ENCODE results near the gene OPN4.

Gene OPN4

GRCh38 chr10:86689146-86689545, 34.8 kb downstream of the OPN4 start:
- Histone ChIP-seq H3K4me1 (ENCODE audit: control insufficient read depth, insufficient read depth, low read depth, low read length) (peaks cover 19% of the 10 kb centered on the region), H3K79me1 (replicated peaks; ENCODE audit: low read length, poor library complexity, severe bottlenecking) (no peaks in the 10 kb centered on the region), H3K9me3 (ENCODE audit: control insufficient read depth, low read length) (no peaks in the 10 kb centered on the region), H3K14ac (ENCODE audit: low read length in 2 of 2) (peak overlapping the region in 1 of 2 experiments; percentile 49), H2BK12ac (ENCODE audit: low read length in 2 of 2) (peak overlapping the region in 1 of 2 experiments; percentile 51), H3K9ac (ENCODE audit: low read length) (no peak overlapping the region), H2BK120ac (ENCODE audit: low read depth, low read length) (no peak overlapping the region), H3K27ac (ENCODE audit: low read length, poor library complexity, severe bottlenecking) (no peak overlapping the region), H2AFZ (ENCODE audit: low read depth, low read length) (no peak overlapping the region), H3K4me2 (ENCODE audit: low read length, poor library complexity, severe bottlenecking) (no peak overlapping the region), H3K4me3 (ENCODE audit: insufficient read depth in 1 of 2, low read depth in 1 of 2, low read length in 2 of 2) (no peak overlapping the region), H4K8ac (ENCODE audit: low read length) (no peak overlapping the region), H4K91ac (ENCODE audit: low read length) (no peak overlapping the region), H3K4ac (ENCODE audit: low read depth in 1 of 2, low read length in 2 of 2) (no peak overlapping the region), H2BK15ac (ENCODE audit: low read depth, poor library complexity, severe bottlenecking) (no peak overlapping the region), H2AK5ac (ENCODE audit: low read length, severe bottlenecking) (no peak overlapping the region), H3K27me3 (ENCODE audit: control insufficient read depth in 1 of 2, insufficient read depth in 1 of 2, low read length in 2 of 2) (peaks cover 28 to 33% of the 10 kb centered on the region in 2 experiments), H3K36me3 (ENCODE audit: control insufficient read depth in 1 of 2, insufficient read depth in 2 of 2, low read depth in 1 of 2, low read length in 2 of 2) (no peaks in the 10 kb centered on the region), H2BK5ac (ENCODE audit: low read depth, low read length, poor library complexity, severe bottlenecking) (no peak overlapping the region), H3K18ac (ENCODE audit: low read depth in 1 of 2, low read length in 2 of 2) (peak overlapping the region in 1 of 2 experiments; percentile 46), H3K23ac (ENCODE audit: low read length in 2 of 2) (no peak overlapping the region)
- 91% methylated on average over 11 of the region's 13 CpGs for WGBS
- DNase-seq, result no peak

GRCh38 chr10:86690231-86690630, 35.9 kb downstream of the OPN4 start:
- Histone ChIP-seq H3K27me3 (ENCODE audit: control insufficient read depth in 1 of 2, insufficient read depth in 1 of 2, low read length in 2 of 2) (peaks cover 22 to 23% of the 10 kb centered on the region in 2 experiments), H3K14ac (ENCODE audit: low read length in 2 of 2) (no peak overlapping the region), H3K79me1 (replicated peaks; ENCODE audit: low read length, poor library complexity, severe bottlenecking) (no peaks in the 10 kb centered on the region)

GRCh38 chr10:86690657-86691084, 36.3 kb downstream of the OPN4 start:
- Histone ChIP-seq H2AK5ac (ENCODE audit: low read length, severe bottlenecking) (no peak overlapping the region), H3K23ac (ENCODE audit: low read length in 2 of 2) (no peak overlapping the region), H3K79me1 (replicated peaks; ENCODE audit: low read length, poor library complexity, severe bottlenecking) (no peaks in the 10 kb centered on the region), H3K4me3 (ENCODE audit: insufficient read depth in 1 of 2, low read depth in 1 of 2, low read length in 2 of 2) (no peak overlapping the region), H3K4me2 (ENCODE audit: low read length, poor library complexity, severe bottlenecking) (no peak overlapping the region), H3K9me3 (ENCODE audit: control insufficient read depth, low read length) (no peaks in the 10 kb centered on the region), H3K4me1 (ENCODE audit: control insufficient read depth, insufficient read depth, low read depth, low read length) (peaks cover 14% of the 10 kb centered on the region), H2AFZ (ENCODE audit: low read depth, low read length) (no peak overlapping the region), H2BK5ac (ENCODE audit: low read depth, low read length, poor library complexity, severe bottlenecking) (no peak overlapping the region), H3K9ac (ENCODE audit: low read length) (no peak overlapping the region), H4K91ac (ENCODE audit: low read length) (no peak overlapping the region), H3K18ac (ENCODE audit: low read depth in 1 of 2, low read length in 2 of 2) (no peak overlapping the region), H4K8ac (ENCODE audit: low read length) (no peak overlapping the region), H3K27ac (ENCODE audit: low read length, poor library complexity, severe bottlenecking) (no peak overlapping the region), H2BK12ac (ENCODE audit: low read length in 2 of 2) (no peak overlapping the region), H3K14ac (ENCODE audit: low read length in 2 of 2) (peak overlapping the region in 1 of 2 experiments; percentile 9), H2BK120ac (ENCODE audit: low read depth, low read length) (no peak overlapping the region), H3K4ac (ENCODE audit: low read depth in 1 of 2, low read length in 2 of 2) (no peak overlapping the region), H2BK15ac (ENCODE audit: low read depth, poor library complexity, severe bottlenecking) (no peak overlapping the region), H3K27me3 (ENCODE audit: control insufficient read depth in 1 of 2, insufficient read depth in 1 of 2, low read length in 2 of 2) (peaks cover 22 to 23% of the 10 kb centered on the region in 2 experiments), H3K36me3 (ENCODE audit: control insufficient read depth in 1 of 2, insufficient read depth in 2 of 2, low read depth in 1 of 2, low read length in 2 of 2) (no peaks in the 10 kb centered on the region)
- 85% methylated on average over 3 of the region's 3 CpGs for WGBS
- DNase-seq, result no peak

More at GRCh38 chr10:86690231-86690630, 35.9 kb downstream of the OPN4 start:
- H3K4me1 ChIP-seq (ENCODE audit: control insufficient read depth, insufficient read depth, low read depth, low read length), result peaks cover 14% of the 10 kb centered on the region
- H4K8ac ChIP-seq (ENCODE audit: low read length), result no peak overlapping the region
- H3K36me3 ChIP-seq (ENCODE audit: control insufficient read depth in 1 of 2, insufficient read depth in 2 of 2, low read depth in 1 of 2, low read length in 2 of 2), result no peaks in the 10 kb centered on the region
- no peak overlapping the region for H3K23ac ChIP-seq (ENCODE audit: low read length in 2 of 2)
- no peak overlapping the region for H3K4ac ChIP-seq (ENCODE audit: low read depth in 1 of 2, low read length in 2 of 2)
- H2BK120ac ChIP-seq (ENCODE audit: low read depth, low read length), result no peak overlapping the region
- H2AK5ac ChIP-seq (ENCODE audit: low read length, severe bottlenecking), result no peak overlapping the region
- H2BK5ac ChIP-seq (ENCODE audit: low read depth, low read length, poor library complexity, severe bottlenecking), result no peak overlapping the region
- DNase-seq, result no peak
- WGBS, result 89% methylated on average over 5 of the region's 5 CpGs
- H4K91ac ChIP-seq (ENCODE audit: low read length), result no peak overlapping the region
- no peak overlapping the region for H2BK15ac ChIP-seq (ENCODE audit: low read depth, poor library complexity, severe bottlenecking)
- no peaks in the 10 kb centered on the region for H3K9me3 ChIP-seq (ENCODE audit: control insufficient read depth, low read length)
- no peak overlapping the region for H3K4me3 ChIP-seq (ENCODE audit: insufficient read depth in 1 of 2, low read depth in 1 of 2, low read length in 2 of 2)
- H3K9ac ChIP-seq (ENCODE audit: low read length), result no peak overlapping the region
- H2AFZ ChIP-seq (ENCODE audit: low read depth, low read length), result no peak overlapping the region
- H2BK12ac ChIP-seq (ENCODE audit: low read length in 2 of 2), result no peak overlapping the region
- no peak overlapping the region for H3K4me2 ChIP-seq (ENCODE audit: low read length, poor library complexity, severe bottlenecking)
- no peak overlapping the region for H3K18ac ChIP-seq (ENCODE audit: low read depth in 1 of 2, low read length in 2 of 2)
- H3K27ac ChIP-seq (ENCODE audit: low read length, poor library complexity, severe bottlenecking), result no peak overlapping the region

- no peak overlapping the region for H3K4me2 ChIP-seq (ENCODE audit: low read length, poor library complexity, severe bottlenecking)
- no peak overlapping the region for H2BK120ac ChIP-seq (ENCODE audit: low read depth, low read length)
- no peak overlapping the region for H2AFZ ChIP-seq (ENCODE audit: low read depth, low read length)
- no peak overlapping the region for H2BK15ac ChIP-seq (ENCODE audit: low read depth, poor library complexity, severe bottlenecking)
- no peaks in the 10 kb centered on the region for H3K79me1 ChIP-seq (replicated peaks; ENCODE audit: low read length, poor library complexity, severe bottlenecking)
- H3K14ac ChIP-seq (ENCODE audit: low read length in 2 of 2), result peak overlapping the region in 1 of 2 experiments; percentile 37
- H3K36me3 ChIP-seq (ENCODE audit: control insufficient read depth in 1 of 2, insufficient read depth in 2 of 2, low read depth in 1 of 2, low read length in 2 of 2), result no peaks in the 10 kb centered on the region
- H2BK5ac ChIP-seq (ENCODE audit: low read depth, low read length, poor library complexity, severe bottlenecking), result no peak overlapping the region
- no peak overlapping the region for H3K9ac ChIP-seq (ENCODE audit: low read length)
- no peak overlapping the region for H2AK5ac ChIP-seq (ENCODE audit: low read length, severe bottlenecking)
- WGBS, result 93% methylated on average over 14 of the region's 14 CpGs
- H3K27ac ChIP-seq (ENCODE audit: low read length, poor library complexity, severe bottlenecking), result no peak overlapping the region
- H3K4me1 ChIP-seq (ENCODE audit: control insufficient read depth, insufficient read depth, low read depth, low read length), result peaks cover 14% of the 10 kb centered on the region
- DNase-seq, result no peak
- no peak overlapping the region for H3K18ac ChIP-seq (ENCODE audit: low read depth in 1 of 2, low read length in 2 of 2)
- no peak overlapping the region for H3K4ac ChIP-seq (ENCODE audit: low read depth in 1 of 2, low read length in 2 of 2)
- no peak overlapping the region for H4K8ac ChIP-seq (ENCODE audit: low read length)
- H3K23ac ChIP-seq (ENCODE audit: low read length in 2 of 2), result no peak overlapping the region
- H3K4me3 ChIP-seq (ENCODE audit: insufficient read depth in 1 of 2, low read depth in 1 of 2, low read length in 2 of 2), result no peak overlapping the region
- no peak overlapping the region for H4K91ac ChIP-seq (ENCODE audit: low read length)
- H3K27me3 ChIP-seq (ENCODE audit: control insufficient read depth in 1 of 2, insufficient read depth in 1 of 2, low read length in 2 of 2), result peaks cover 18 to 25% of the 10 kb centered on the region in 2 experiments
- no peaks in the 10 kb centered on the region for H3K9me3 ChIP-seq (ENCODE audit: control insufficient read depth, low read length)
- H2BK12ac ChIP-seq (ENCODE audit: low read length in 2 of 2), result peak overlapping the region in 1 of 2 experiments; percentile 16
Measured at GRCh38 chr10:86691333-86692022, 37.1 kb downstream of the OPN4 start.

Data from mesenchymal stem cell (in vitro differentiated cells and primary cell).